Frontal cortex (tissue), 4 donors: ENCODE data around the gene DFFA. TPM values are rescaled to one million over a fixed set of nuclear protein-coding genes. Genes with fewer than 3 reads are reported as not detected.
"Not testable (repeated sequence)": the region's sequence is repeated elsewhere in the genome, so short reads cannot be mapped to it uniquely, and the experiment has no call there.

Source experiments
- DNase-seq, 2 donors: peaks; one replicate each; pipeline ENCODE4 v3.0.0; 2012; ENCODE audit warnings: low spot score in 2 of 2
- FAIRE-seq: peaks from 2 replicates; lab custom pipeline; 2012; peaks lifted over from hg19 to GRCh38; lab: Jason Lieb, UNC
- total RNA-seq: library from RNA; depleted of rRNA; stranded (reverse); fragments of >200 nt; gene quantifications from one replicate; pipeline ENCODE4 v1.2.3, GENCODE V29; 2014
- donor health status: control.
- donor health status: control.
- donor health status: control.

DFFA gene
- total RNA-seq, 1 donor from 2014 or later = 29.8 TPM

- FAIRE-seq (no peak), DNase-seq (no peak)
Observed at GRCh38 chr1:10432910-10433700, 39.2 kb downstream of the DFFA start.

- FAIRE-seq = no peak
Observed at GRCh38 chr1:10431070-10431730, 41.1 kb downstream of the DFFA start.

DNA sequence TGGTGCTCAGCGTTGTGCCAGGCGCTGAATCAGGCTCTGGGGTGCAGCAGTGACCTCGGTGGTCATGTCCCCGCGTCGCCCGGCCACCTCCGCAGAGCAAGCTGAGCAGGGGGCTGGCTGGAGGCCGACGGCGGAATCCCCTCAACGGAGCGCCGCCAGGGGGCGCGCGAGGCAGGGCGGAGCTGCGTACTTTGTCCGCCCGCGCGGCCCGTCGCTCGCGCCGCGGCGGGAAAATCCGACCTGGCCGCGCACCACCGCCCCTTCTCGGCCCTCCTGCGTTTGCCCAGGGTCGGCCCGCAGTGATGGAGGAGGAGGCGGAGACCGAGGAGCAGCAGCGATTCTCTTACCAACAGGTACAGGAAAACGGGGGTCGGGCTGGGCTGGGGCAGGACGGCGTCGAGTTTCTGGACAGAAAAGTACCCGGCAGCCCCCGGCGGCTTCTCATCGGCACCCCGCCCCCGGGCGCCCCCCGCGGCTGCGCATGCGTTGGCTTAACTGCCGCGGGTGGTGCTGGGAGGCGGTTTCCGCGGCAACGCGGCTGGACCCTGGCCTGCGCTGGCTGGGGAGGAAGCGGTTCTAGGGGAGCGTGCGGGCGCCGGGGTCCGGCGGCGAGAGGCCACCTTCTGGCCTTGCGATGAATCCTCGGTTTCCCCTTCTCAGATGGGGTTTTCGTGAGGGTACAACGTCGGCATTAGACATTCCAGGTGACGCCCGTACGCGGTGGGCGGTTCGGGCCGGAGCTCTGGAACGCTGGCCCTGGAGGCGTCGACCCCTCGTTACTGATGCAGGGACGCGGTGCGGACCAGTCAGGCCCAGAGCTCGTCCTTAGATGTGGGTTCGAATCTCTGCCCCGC, 41.9 kb downstream of the DFFA start, which contains the start of gene CENPS:
Gene CENPS, plus strand, starts transcription at position 218 of the 854 bp plus-strand sequence. Its CDS starts 85 bp downstream, at position 303.
- DNase-seq (peak; percentile 95 to 97), FAIRE-seq (no peak)

More at GRCh38 chr1:10431070-10431730, 41.1 kb downstream of the DFFA start:
- no peak for DNase-seq

DNA sequence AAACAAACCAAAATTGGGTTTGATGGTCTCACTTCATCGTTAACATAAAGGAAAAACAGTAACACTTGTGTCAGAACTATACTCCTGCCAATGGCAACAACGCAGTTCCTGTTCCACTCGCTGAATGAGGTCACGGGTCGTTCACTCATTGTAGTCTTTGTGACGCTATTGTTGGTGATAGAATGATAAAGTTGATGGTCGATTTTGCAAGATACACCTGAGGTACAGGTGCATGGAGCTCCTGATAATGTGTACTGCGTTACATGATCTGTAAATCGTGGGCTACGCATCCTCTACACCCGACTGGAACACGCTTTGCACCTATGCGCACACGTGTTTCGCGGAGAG, 42.5 kb downstream of the DFFA start:
- DNase-seq (peak in 1 of 2 donors; percentile 39), FAIRE-seq (no peak)

GRCh38 chr1:10428984-10429383, 43.3 kb downstream of the DFFA start:
- no peak for FAIRE-seq

DNA sequence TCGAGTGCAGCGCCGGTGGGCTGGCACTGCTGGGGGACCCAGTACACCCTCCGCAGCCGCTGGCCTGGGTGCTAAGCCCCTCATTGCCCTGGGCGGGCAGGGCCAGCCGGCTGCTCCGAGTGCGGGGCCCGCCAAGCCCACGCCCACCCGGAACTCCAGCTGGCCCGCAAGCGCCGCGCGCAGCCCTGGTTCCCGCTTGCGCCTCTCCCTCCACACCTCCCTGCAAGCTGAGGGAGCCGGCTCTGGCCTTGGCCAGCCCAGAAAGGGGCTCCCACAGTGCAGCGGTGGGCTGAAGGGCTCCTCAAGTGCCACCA, 45.8 kb downstream of the DFFA start:
- FAIRE-seq, DNase-seq: not testable (repeated sequence)

More at GRCh38 chr1:10428984-10429383, 43.3 kb downstream of the DFFA start:
- no peak for DNase-seq

DNA sequence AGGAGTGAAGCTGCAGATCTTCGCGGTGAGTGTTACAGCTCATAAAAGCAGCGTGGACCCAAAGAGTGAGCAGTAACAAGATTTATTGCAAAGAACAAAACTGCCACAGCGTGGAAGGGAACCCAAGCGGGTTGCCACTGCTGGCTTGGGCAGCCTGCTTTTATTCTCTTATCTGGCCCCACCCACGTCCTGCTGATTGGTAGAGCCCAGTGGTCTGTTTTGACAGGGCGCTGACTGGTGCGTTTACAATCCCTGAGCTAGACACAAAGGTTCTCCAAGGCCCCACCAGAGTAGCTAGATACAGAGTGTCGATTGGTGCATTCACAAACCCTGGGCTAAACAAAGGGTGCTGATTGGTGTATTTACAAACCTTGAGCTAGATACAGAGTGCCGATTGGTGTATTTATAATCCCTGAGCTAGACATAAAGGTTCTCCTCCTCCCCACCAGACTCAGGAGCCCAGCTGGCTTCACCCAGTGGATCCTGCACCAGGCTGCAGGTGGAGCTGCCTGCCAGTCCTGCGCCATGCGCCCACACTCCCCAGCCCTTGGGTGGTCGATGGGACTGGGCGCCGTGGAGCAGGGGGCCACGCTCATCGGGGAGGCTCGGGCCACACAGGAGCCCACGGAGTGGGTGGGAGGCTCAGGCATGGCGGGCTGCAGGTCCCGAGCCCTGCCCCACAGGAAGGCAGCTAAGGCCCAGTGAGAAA, 46.3 kb downstream of the DFFA start:
- not testable (repeated sequence) for DNase-seq, FAIRE-seq

- DNase-seq = no peak
- no peak for FAIRE-seq
Observed at GRCh38 chr1:10424651-10425050, 47.7 kb downstream of the DFFA start.

GRCh38 chr1:10424034-10424433, 48.3 kb downstream of the DFFA start:
- DNase-seq = no peak
- no peak for FAIRE-seq

- FAIRE-seq (no peak), DNase-seq (no peak)
Observed at GRCh38 chr1:10421637-10422036, 50.7 kb downstream of the DFFA start.

DNA sequence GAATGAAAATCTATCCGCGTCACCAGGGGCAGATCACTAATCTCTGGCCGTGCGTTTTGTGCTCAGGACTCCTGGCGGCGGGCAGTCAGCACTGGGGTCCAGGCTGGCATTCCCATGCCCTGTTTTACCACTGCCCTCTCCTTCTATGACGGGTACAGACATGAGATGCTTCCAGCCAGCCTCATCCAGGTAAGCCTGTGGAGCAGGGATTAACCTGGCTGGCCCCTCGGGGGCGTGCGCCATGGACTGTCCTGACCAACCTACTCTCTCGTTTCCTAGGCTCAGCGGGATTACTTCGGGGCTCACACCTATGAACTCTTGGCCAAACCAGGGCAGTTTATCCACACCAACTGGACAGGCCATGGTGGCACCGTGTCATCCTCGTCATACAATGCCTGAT, 53.0 kb downstream of the DFFA start:
- DNase-seq = no peak
- no peak for FAIRE-seq

GRCh38 chr1:10418741-10419140, 53.6 kb downstream of the DFFA start:
- FAIRE-seq, DNase-seq: not testable (repeated sequence)

DNA sequence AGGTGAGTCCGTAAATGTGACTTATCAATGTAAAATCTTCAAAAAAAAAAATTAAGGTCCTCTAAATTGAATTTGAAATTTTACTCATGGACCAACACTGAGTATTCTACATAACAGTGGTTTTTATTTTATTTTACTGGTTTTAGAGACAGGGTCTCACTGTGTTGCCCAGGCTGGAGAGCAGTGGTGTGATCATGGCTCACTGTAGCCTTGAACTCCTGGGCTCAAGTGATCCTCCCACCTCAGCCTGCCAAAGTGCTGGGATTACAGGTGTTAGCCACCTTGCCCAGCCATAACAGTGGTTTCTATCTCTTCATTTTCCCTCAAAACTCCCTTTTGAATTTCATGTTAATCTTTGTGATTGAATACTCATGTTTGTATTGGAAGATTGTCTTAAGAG, 56.4 kb downstream of the DFFA start:
- DNase-seq, FAIRE-seq: not testable (repeated sequence)

- FAIRE-seq (no peak), DNase-seq (no peak)
Observed at GRCh38 chr1:10415211-10415930, 57.0 kb downstream of the DFFA start.

DNA sequence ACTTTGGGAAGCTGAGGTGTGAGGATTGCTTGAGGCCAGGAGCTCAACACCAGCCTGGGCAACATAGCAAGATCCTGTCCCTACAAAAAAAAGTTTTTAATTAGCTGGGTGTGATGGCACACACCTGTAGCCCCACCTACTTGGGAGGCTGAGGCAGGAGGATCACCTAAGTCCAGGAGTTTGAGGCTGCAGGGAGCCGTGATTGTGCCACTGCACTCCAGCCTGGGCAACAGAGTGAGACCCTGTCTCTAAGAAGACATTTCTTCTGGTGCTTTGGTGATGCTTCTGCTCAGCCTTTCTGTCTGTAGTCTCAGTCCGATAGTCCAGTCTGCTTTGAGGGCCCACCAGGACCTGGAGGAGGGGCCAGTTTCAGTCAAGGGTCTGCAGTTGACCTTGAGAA, 65.1 kb downstream of the DFFA start:
- DNase-seq (no peak), FAIRE-seq (no peak)
